RWPE2 (cell line): ENCODE results near the gene SCFD2.

ENCODE experiments used
- ATAC-seq: fragments of 200-7000 bp; cut with Tn5 transposase; 3 replicates; pipeline ENCODE4 v1.9.1; 2021; ENCODE audit warnings: low read depth
- DNase-seq: peaks from one replicate; pipeline ENCODE4 v3.0.0-alpha.2; 2020; ENCODE audit warnings: low spot score
- H3K27ac ChIP-seq: fragments of 450-650 bp; 2 replicates; pipeline ENCODE4 v1.5.1; 2017; ENCODE audit warnings: mild to moderate bottlenecking; ENCODE audit not compliant: poor library complexity, severe bottlenecking
- H3K27me3 ChIP-seq: fragments of 250-450 bp; sonication (Bioruptor Pico); 2 replicates; pipeline ENCODE4 v1.5.1; 2021; ENCODE audit warnings: mild to moderate bottlenecking, moderate library complexity; ENCODE audit not compliant: insufficient read depth, poor library complexity, severe bottlenecking
- H3K36me3 ChIP-seq: fragments of 250-450 bp; sonication (Bioruptor Pico); 2 replicates; pipeline ENCODE4 v1.5.1; 2020; ENCODE audit warnings: low read depth, mild to moderate bottlenecking, moderate library complexity
- H3K4me1 ChIP-seq: fragments of 250-450 bp; sonication (Bioruptor Pico); 2 replicates; pipeline ENCODE4 v1.5.1; 2021; ENCODE audit warnings: mild to moderate bottlenecking, moderate library complexity; ENCODE audit not compliant: insufficient read depth, poor library complexity, severe bottlenecking
- H3K4me3 ChIP-seq: fragments of 250-450 bp; sonication (Bioruptor Pico); 2 replicates; pipeline ENCODE4 v1.5.1; 2021; ENCODE audit warnings: mild to moderate bottlenecking, moderate library complexity; ENCODE audit not compliant: severe bottlenecking
- H3K9me3 ChIP-seq: fragments of 250-450 bp; sonication (Bioruptor Pico); 2 replicates; pipeline ENCODE4 v1.5.1; 2021; ENCODE audit warnings: mild to moderate bottlenecking, moderate library complexity; ENCODE audit not compliant: severe bottlenecking
- TF ChIP-seq, protein P1 (sequence below): fragments of 450-650 bp; IDR thresholded peaks from one replicate; pipeline ENCODE4 v1.5.1; 2017; ENCODE audit warnings: mild to moderate bottlenecking, moderate library complexity; ENCODE audit not compliant: poor library complexity, severe bottlenecking

The SCFD2 gene

DNA sequence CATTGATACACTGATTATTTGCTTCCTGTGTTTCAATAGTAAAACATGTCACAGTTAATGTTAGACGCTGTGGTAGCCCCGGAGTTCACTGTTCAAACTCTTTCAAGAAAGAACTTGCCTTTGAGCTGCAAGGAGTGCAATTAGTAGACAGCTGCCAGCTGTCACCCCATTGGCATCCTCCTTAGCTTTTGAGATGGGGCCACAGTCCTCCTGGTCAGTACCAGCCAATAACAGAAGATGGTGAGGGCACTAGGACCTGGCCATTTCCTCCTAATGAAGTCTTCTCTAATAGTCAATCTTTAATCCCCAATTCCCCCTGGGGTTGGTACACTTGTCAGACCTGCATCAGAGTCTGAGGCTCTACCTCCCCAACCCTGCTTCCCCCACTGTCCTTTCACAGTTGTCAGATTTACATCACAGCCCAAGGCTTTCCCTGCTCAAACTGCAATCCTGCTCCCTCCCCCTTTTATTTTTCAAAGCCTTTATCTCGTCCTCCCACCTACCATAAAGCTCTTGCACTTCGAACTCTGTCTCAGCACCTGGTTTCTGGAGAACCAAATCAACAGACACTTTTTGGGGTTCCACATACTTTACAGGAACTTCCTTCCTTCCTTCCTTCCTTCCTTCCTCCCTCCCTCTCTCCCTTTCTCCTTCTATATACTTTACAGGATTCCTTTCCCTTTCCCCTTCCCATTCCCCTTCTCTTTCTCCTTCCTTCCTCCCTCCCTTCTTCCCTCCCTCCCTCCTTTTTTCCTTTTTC lies 321.8 kb downstream of the SCFD2 start:
- Histone ChIP-seq H3K27me3 (no peaks in the 10 kb centered on the region), H3K27ac (no peak overlapping the region), H3K4me3 (no peak overlapping the region), H3K9me3 (no peaks in the 10 kb centered on the region), H3K4me1 (no peaks in the 10 kb centered on the region), H3K36me3 (no peaks in the 10 kb centered on the region)
- DNase-seq (no peak), ATAC-seq (no peak)
- TF ChIP-seq, protein P1, sequence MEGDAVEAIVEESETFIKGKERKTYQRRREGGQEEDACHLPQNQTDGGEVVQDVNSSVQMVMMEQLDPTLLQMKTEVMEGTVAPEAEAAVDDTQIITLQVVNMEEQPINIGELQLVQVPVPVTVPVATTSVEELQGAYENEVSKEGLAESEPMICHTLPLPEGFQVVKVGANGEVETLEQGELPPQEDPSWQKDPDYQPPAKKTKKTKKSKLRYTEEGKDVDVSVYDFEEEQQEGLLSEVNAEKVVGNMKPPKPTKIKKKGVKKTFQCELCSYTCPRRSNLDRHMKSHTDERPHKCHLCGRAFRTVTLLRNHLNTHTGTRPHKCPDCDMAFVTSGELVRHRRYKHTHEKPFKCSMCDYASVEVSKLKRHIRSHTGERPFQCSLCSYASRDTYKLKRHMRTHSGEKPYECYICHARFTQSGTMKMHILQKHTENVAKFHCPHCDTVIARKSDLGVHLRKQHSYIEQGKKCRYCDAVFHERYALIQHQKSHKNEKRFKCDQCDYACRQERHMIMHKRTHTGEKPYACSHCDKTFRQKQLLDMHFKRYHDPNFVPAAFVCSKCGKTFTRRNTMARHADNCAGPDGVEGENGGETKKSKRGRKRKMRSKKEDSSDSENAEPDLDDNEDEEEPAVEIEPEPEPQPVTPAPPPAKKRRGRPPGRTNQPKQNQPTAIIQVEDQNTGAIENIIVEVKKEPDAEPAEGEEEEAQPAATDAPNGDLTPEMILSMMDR, result no peak

DNA sequence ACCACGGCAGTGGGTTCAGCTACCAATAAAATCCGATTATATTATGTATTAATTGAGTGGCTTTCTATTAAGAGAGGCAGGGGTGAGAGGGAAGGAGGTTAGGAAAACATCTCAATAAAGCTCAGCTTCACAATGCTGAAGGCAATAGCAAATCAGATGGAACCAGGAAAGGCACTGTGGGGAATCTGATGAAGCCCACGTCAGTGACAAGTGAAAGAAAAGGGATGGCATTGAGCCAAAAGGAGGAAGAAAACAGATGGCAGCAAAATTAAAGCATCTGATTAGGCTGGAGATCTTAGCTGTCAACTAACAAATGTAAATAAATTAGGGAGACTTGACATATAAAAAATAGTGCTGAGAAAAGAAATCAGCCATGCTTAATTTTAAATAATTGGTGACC lies 322.8 kb downstream of the SCFD2 start:
- Histone ChIP-seq H3K36me3 (no peaks in the 10 kb centered on the region), H3K27me3 (no peaks in the 10 kb centered on the region), H3K4me1 (no peaks in the 10 kb centered on the region), H3K27ac (no peak overlapping the region), H3K9me3 (no peaks in the 10 kb centered on the region), H3K4me3 (no peak overlapping the region)
- DNase-seq, result no peak
- no peak for ATAC-seq
- TF ChIP-seq, protein P1, result no peak

DNA sequence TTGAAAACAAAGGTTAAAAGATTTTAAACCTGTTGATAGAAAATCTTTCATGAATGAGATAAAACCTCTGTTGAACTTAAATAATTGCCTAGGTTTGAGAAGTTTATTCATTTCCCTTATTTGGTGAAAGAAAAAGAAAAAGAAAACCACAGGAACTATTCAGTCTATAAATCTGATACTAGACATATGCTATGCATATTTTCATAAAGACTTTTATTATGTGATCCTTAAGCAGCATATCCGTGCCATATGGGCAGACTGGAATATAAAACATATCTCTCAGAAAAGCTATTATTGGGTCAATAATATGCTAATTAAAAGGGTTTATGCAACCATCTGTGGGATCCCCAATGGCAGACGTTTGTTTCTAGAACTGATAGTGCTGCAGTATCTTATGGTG lies 325.0 kb downstream of the SCFD2 start:
- Histone ChIP-seq H3K36me3 (no peaks in the 10 kb centered on the region), H3K9me3 (no peaks in the 10 kb centered on the region), H3K4me3 (no peak overlapping the region), H3K27ac (no peak overlapping the region), H3K27me3 (no peaks in the 10 kb centered on the region), H3K4me1 (no peaks in the 10 kb centered on the region)
- DNase-seq (no peak), ATAC-seq (no peak)
- TF ChIP-seq, protein P1, result no peak

DNA sequence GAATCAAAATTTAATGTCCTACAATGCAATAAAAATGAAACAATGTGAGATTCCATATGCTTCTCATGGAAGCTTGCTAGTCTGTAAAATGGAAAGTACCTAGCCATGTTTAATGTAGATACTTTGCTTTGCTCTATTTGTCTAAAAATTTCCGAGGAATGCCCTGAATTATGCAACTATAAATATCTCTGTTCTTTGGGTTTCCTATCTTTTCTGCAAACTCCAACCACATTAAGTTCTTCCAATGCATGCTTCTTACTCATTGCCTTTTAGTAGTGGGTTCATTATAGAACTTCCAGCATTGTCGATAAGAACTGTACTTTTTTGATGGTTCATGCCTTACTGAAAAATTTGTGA lies 325.4 kb downstream of the SCFD2 start:
- DNase-seq, result no peak
- Histone ChIP-seq H3K9me3 (no peaks in the 10 kb centered on the region), H3K27me3 (no peaks in the 10 kb centered on the region), H3K4me1 (no peaks in the 10 kb centered on the region), H3K4me3 (no peak overlapping the region), H3K36me3 (no peaks in the 10 kb centered on the region), H3K27ac (no peak overlapping the region)
- TF ChIP-seq, protein P1, result no peak
- no peak for ATAC-seq

DNA sequence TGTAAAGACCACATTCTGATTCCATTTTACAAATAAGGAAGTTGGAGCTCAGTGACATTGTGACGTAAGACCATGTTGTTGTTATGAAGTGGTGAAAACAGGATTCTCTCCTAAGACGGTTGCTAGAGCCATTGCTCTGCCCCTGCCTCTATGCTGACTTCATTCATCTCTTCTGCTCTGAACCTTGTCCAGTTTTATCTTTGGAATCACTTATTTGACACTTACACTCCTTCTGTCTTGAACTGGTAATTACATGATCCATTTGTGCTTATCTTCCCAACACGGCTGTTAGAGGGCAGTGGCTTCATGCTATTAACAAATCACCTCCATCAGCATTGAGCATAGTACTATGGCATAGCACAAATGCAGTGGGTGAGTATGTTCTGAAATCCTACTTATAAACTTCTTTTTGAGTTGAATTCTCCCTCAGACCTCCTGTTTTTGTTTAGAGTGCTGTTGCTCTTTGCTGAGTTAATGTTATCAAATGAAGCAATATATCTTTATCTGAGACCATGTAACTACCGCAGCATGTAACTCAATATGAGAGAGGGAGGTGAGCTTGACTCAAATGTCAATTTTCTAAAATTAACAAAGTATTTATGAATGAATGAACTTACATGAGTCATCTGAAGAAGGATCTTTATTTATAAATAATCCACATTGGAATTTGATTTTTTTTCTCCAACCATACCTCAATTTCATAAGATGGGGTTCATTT lies 326.0 kb downstream of the SCFD2 start:
- Histone ChIP-seq H3K4me1 (no peaks in the 10 kb centered on the region), H3K27ac (no peak overlapping the region), H3K27me3 (no peaks in the 10 kb centered on the region), H3K4me3 (no peak overlapping the region), H3K9me3 (no peaks in the 10 kb centered on the region), H3K36me3 (no peaks in the 10 kb centered on the region)
- no peak for ATAC-seq
- TF ChIP-seq, protein P1, result no peak
- DNase-seq, result no peak
